Neural progenitor cell (in vitro differentiated cells): ENCODE measurements around the gene CSNK1G2. TPM values are rescaled to one million over a fixed set of nuclear protein-coding genes. Genes with fewer than 3 reads are reported as not detected.

ENCODE experiments used
- DNase-seq: peaks from one replicate; pipeline ENCODE4 v3.0.0-alpha.2; 2016; ENCODE audit warnings: low spot score
- H2AFZ ChIP-seq: fragments of 200-600 bp; sonication (generic); replicated peaks from 2 replicates; pipeline ENCODE4 v1.6.1; 2016; ENCODE audit warnings: antibody characterized with exemption
- H3F3A ChIP-seq: fragments of 200-600 bp; sonication (generic); 2 replicates; pipeline ENCODE4 v1.6.1; 2016; ENCODE audit warnings: antibody characterized with exemption, low read depth
- H3K27ac ChIP-seq: fragments of 200-600 bp; sonication (generic); 2 replicates; pipeline ENCODE4 v1.5.1; 2016; ENCODE audit warnings: mild to moderate bottlenecking
- H3K27me3 ChIP-seq: fragments of 200-600 bp; sonication (generic); 2 replicates; pipeline ENCODE4 v1.6.1; 2016; ENCODE audit warnings: mild to moderate bottlenecking, moderate library complexity
- H3K36me3 ChIP-seq: fragments of 200-600 bp; sonication (generic); 2 replicates; pipeline ENCODE4 v1.5.1; 2016
- H3K4me1 ChIP-seq: fragments of 200-600 bp; sonication (generic); 2 replicates; pipeline ENCODE4 v1.6.1; 2016; ENCODE audit warnings: mixed run types
- H3K4me2 ChIP-seq: fragments of 200-600 bp; sonication (generic); 2 replicates; pipeline ENCODE4 v1.6.1; 2016
- H3K4me3 ChIP-seq: fragments of 200-600 bp; sonication (generic); 2 replicates; pipeline ENCODE4 v1.5.1; 2016
- H3K79me2 ChIP-seq: fragments of 200-600 bp; sonication (generic); 2 replicates; pipeline ENCODE4 v1.6.1; 2016; ENCODE audit warnings: low read depth
- H3K9ac ChIP-seq: fragments of 200-600 bp; sonication (generic); 2 replicates; pipeline ENCODE4 v1.6.1; 2016
- H3K9me3 ChIP-seq: fragments of 200-600 bp; sonication (generic); 2 replicates; pipeline ENCODE4 v1.5.1; 2016; ENCODE audit warnings: low read depth
- H4K20me1 ChIP-seq: fragments of 200-600 bp; sonication (generic); 2 replicates; pipeline ENCODE4 v1.6.1; 2016; ENCODE audit warnings: low read depth
- H3K27ac Mint-ChIP-seq: 3 replicates; pipeline ENCODE4 v1.8.0; 2021; ENCODE audit warnings: mixed read lengths
- H3K27me3 Mint-ChIP-seq: 2 replicates; pipeline ENCODE4 v1.8.0; 2022; ENCODE audit warnings: low read depth, mild to moderate bottlenecking, inconsistent platforms, moderate library complexity, mixed read lengths; ENCODE audit not compliant: insufficient read depth
- H3K36me3 Mint-ChIP-seq: 3 replicates; pipeline ENCODE4 v1.8.0; 2021; ENCODE audit warnings: mixed read lengths
- H3K4me1 Mint-ChIP-seq: 3 replicates; pipeline ENCODE4 v1.8.0; 2021; ENCODE audit warnings: mixed read lengths
- H3K4me3 Mint-ChIP-seq: 3 replicates; pipeline ENCODE4 v1.8.0; 2021; ENCODE audit warnings: mild to moderate bottlenecking, moderate library complexity, mixed read lengths
- H3K9me3 Mint-ChIP-seq: 3 replicates; pipeline ENCODE4 v1.8.0; 2020; ENCODE audit warnings: mixed read lengths
- CTCF ChIP-seq: fragments of 200-600 bp; sonication (generic); IDR thresholded peaks from 2 replicates; pipeline ENCODE4 v1.5.1; 2017; ENCODE audit warnings: antibody characterized with exemption, mild to moderate bottlenecking
- EZH2 ChIP-seq: fragments of 200-600 bp; sonication (generic); IDR thresholded peaks from 2 replicates; pipeline ENCODE4 v1.6.1; 2017; ENCODE audit warnings: antibody characterized with exemption, mild to moderate bottlenecking, moderate library complexity
- EZH2phosphoT487 ChIP-seq: fragments of 200-600 bp; sonication (generic); IDR thresholded peaks from 2 replicates; pipeline ENCODE4 v1.6.1; 2017; ENCODE audit warnings: antibody characterized with exemption
- total RNA-seq: library from RNA; depleted of rRNA; stranded (reverse); fragments of >200 nt; gene quantifications from 2 replicates; pipeline ENCODE4 v1.2.3, GENCODE V29; 2015; ENCODE audit warnings: low replicate concordance

The CSNK1G2 gene
- total RNA-seq, 1 donor from 2014 or later = 49.6 TPM

- H3K79me2 ChIP-seq = no peaks in the 10 kb centered on the region
- H3K4me2 ChIP-seq = no peak overlapping the region
- Mint-ChIP-seq H3K9me3 (no peaks in the 10 kb centered on the region), H3K27me3 (peaks cover 5% of the 10 kb centered on the region), H3K4me3 (no peak overlapping the region), H3K4me1 (no peaks in the 10 kb centered on the region), H3K36me3 (peaks cover 8% of the 10 kb centered on the region), H3K27ac (no peak overlapping the region)
- no peak for TF ChIP-seq CTCF
- no peak for TF ChIP-seq EZH2phosphoT487
- no peak for TF ChIP-seq EZH2
- no peak overlapping the region for H3K4me3 ChIP-seq
- no peaks in the 10 kb centered on the region for H3K27me3 ChIP-seq
- H3F3A ChIP-seq = no peaks in the 10 kb centered on the region
- H3K4me1 ChIP-seq = no peaks in the 10 kb centered on the region
- no peaks in the 10 kb centered on the region for H3K36me3 ChIP-seq
- no peak for DNase-seq
- peaks cover 9% of the 10 kb centered on the region for H4K20me1 ChIP-seq
- no peak overlapping the region for H2AFZ ChIP-seq
- H3K9ac ChIP-seq = no peak overlapping the region
- H3K9me3 ChIP-seq = no peaks in the 10 kb centered on the region
- H3K27ac ChIP-seq = no peak overlapping the region
Measured at GRCh38 chr19:1920644-1921043, 20.3 kb upstream of the CSNK1G2 start.

DNA sequence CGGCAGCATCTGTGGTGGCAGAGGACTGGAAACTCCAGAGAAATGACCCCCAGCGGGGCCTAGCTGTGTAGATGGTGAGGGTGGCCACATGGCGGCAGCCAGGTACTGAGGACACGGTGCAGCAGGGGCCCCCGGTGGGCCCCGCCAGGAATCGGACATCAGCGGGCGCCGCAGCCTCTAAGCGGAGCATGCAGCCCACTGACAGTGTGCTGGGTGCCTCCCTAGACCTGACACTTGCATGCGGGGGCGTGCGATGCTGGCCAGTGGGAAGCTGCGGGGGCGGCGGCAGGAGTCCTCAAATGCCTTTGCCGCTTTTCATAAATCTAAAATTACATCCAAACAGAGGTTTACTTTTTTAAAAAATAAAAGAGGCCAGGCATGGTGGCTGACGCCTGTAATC, 19.6 kb upstream of the CSNK1G2 start:
- H3K27ac ChIP-seq = no peak overlapping the region
- H4K20me1 ChIP-seq = peaks cover 4% of the 10 kb centered on the region
- DNase-seq = no peak
- no peaks in the 10 kb centered on the region for H3K36me3 ChIP-seq
- H3K9me3 Mint-ChIP-seq = no peaks in the 10 kb centered on the region
- no peaks in the 10 kb centered on the region for H3F3A ChIP-seq
- no peaks in the 10 kb centered on the region for H3K79me2 ChIP-seq
- no peak overlapping the region for H3K27ac Mint-ChIP-seq
- H3K9me3 ChIP-seq = no peaks in the 10 kb centered on the region
- H3K4me1 ChIP-seq = no peaks in the 10 kb centered on the region
- no peak overlapping the region for H3K9ac ChIP-seq
- H2AFZ ChIP-seq = no peak overlapping the region
- H3K4me3 Mint-ChIP-seq = no peak overlapping the region
- TF ChIP-seq CTCF = no peak
- no peak for TF ChIP-seq EZH2phosphoT487
- TF ChIP-seq EZH2 = no peak
- H3K4me3 ChIP-seq = no peak overlapping the region
- no peaks in the 10 kb centered on the region for H3K4me1 Mint-ChIP-seq
- no peaks in the 10 kb centered on the region for H3K27me3 ChIP-seq
- peaks cover 5% of the 10 kb centered on the region for H3K27me3 Mint-ChIP-seq
- peaks cover 8% of the 10 kb centered on the region for H3K36me3 Mint-ChIP-seq
- H3K4me2 ChIP-seq = no peak overlapping the region

- no peak for TF ChIP-seq EZH2phosphoT487
- TF ChIP-seq CTCF = no peak
- TF ChIP-seq EZH2 = no peak
- H3K9me3 Mint-ChIP-seq = no peaks in the 10 kb centered on the region
- no peaks in the 10 kb centered on the region for H3K4me1 Mint-ChIP-seq
- H3K27me3 Mint-ChIP-seq = peaks cover 5% of the 10 kb centered on the region
- Histone ChIP-seq H3K9ac (no peak overlapping the region), H3K4me2 (no peak overlapping the region), H3K36me3 (no peaks in the 10 kb centered on the region), H2AFZ (no peak overlapping the region), H3K9me3 (no peaks in the 10 kb centered on the region), H3K27ac (no peak overlapping the region), H3K4me3 (no peak overlapping the region), H4K20me1 (no peaks in the 10 kb centered on the region), H3K27me3 (no peaks in the 10 kb centered on the region), H3K79me2 (no peaks in the 10 kb centered on the region), H3K4me1 (no peaks in the 10 kb centered on the region), H3F3A (no peaks in the 10 kb centered on the region)
- no peak overlapping the region for H3K4me3 Mint-ChIP-seq
- peaks cover 8% of the 10 kb centered on the region for H3K36me3 Mint-ChIP-seq
- H3K27ac Mint-ChIP-seq = no peak overlapping the region
- no peak for DNase-seq
Measured at GRCh38 chr19:1921825-1922224, 19.1 kb upstream of the CSNK1G2 start.
